ENCODE data around the gene MAPK8IP3. TPM values are rescaled to one million over a fixed set of nuclear protein-coding genes. Genes with fewer than 3 reads are reported as not detected.

The MAPK8IP3 gene
- total RNA-seq, 4 donors from 2014 or later, result 78.1 to 456 (median 193) TPM

GRCh38 chr16:1678500-1679098 lies 27.4 kb upstream of the MAPK8IP3 start:
- Histone ChIP-seq H3K27ac (peak overlapping the region; percentile 75 to 80 (median 77)), H3K36me3 (peaks cover 0 to 28% (median 0%) of the 10 kb centered on the region in 3 donors), H3K4me1 (no peaks in the 10 kb centered on the region), H3K4me3 (peak overlapping the region; percentile 87 to 96 (median 92)), H3K27me3 (no peaks in the 10 kb centered on the region), H3K9me3 (no peaks in the 10 kb centered on the region)
- peak; percentile 20 to 66 (median 63) for DNase-seq
- TF ChIP-seq POLR2A (IDR thresholded peaks at IDR 0.05), result no peak
- TF ChIP-seq CTCF (IDR thresholded peaks at IDR 0.05), result no peak

GRCh38 chr16:1680361-1680760 lies 25.6 kb upstream of the MAPK8IP3 start:
- no peaks in the 10 kb centered on the region for H3K4me1 ChIP-seq
- TF ChIP-seq CTCF (IDR thresholded peaks at IDR 0.05), result no peak
- no peak for TF ChIP-seq POLR2A (IDR thresholded peaks at IDR 0.05)
- no peak overlapping the region for H3K4me3 ChIP-seq
- no peak for DNase-seq
- H3K9me3 ChIP-seq, result no peaks in the 10 kb centered on the region
- peaks cover 0 to 25% (median 0%) of the 10 kb centered on the region in 3 donors for H3K36me3 ChIP-seq
- H3K27me3 ChIP-seq, result no peaks in the 10 kb centered on the region
- no peak overlapping the region for H3K27ac ChIP-seq

GRCh38 chr16:1681032-1681431 lies 25.0 kb upstream of the MAPK8IP3 start:
- TF ChIP-seq CTCF (IDR thresholded peaks at IDR 0.05), result no peak
- no peak for TF ChIP-seq POLR2A (IDR thresholded peaks at IDR 0.05)
- Histone ChIP-seq H3K4me3 (no peak overlapping the region), H3K36me3 (peaks cover 0 to 25% (median 0%) of the 10 kb centered on the region in 3 donors), H3K4me1 (no peaks in the 10 kb centered on the region), H3K27me3 (no peaks in the 10 kb centered on the region), H3K9me3 (no peaks in the 10 kb centered on the region), H3K27ac (no peak overlapping the region)
- DNase-seq, result no peak

- no peak for DNase-seq
- Histone ChIP-seq H3K4me3 (no peak overlapping the region), H3K27me3 (no peaks in the 10 kb centered on the region), H3K36me3 (peaks cover 0 to 68% (median 0%) of the 10 kb centered on the region in 3 donors), H3K4me1 (no peaks in the 10 kb centered on the region), H3K9me3 (no peaks in the 10 kb centered on the region), H3K27ac (no peak overlapping the region)
- no peak for TF ChIP-seq CTCF (IDR thresholded peaks at IDR 0.05)
- TF ChIP-seq POLR2A (IDR thresholded peaks at IDR 0.05), result no peak
Observed at GRCh38 chr16:1687427-1688316, 18.3 kb upstream of the MAPK8IP3 start.

GRCh38 chr16:1688807-1689560 lies 17.0 kb upstream of the MAPK8IP3 start:
- Histone ChIP-seq H3K27me3 (no peaks in the 10 kb centered on the region), H3K9me3 (no peaks in the 10 kb centered on the region), H3K4me3 (no peak overlapping the region), H3K36me3 (peaks cover 0 to 64% (median 0%) of the 10 kb centered on the region in 3 donors), H3K27ac (no peak overlapping the region), H3K4me1 (no peaks in the 10 kb centered on the region)
- no peak for DNase-seq
- no peak for TF ChIP-seq CTCF (IDR thresholded peaks at IDR 0.05)
- TF ChIP-seq POLR2A (IDR thresholded peaks at IDR 0.05), result no peak

All from Peyer's patch (tissue), 4 donors.